T-cell (primary cell): ENCODE results near the gene RTP2. TPM values are rescaled to one million over a fixed set of nuclear protein-coding genes. Genes with fewer than 3 reads are reported as not detected.
"Not testable (repeated sequence)": the region's sequence is repeated elsewhere in the genome, so short reads cannot be mapped to it uniquely, and the experiment has no call there.

Experiments used
- ATAC-seq, 4 experiments: fragments of 200-7000 bp in 3 of 4; fragments of 150-1000 bp in 1 of 4; cut with Tn5 transposase; replicated peaks in 1 of 4; 1 replicate in 3 of 4; 2 replicates in 1 of 4; pipeline ENCODE4 v1.10.0; 2021; ENCODE audit warnings: moderate library complexity in 3 of 4, mild to moderate bottlenecking in 2 of 4, moderate number of reproducible peaks in 1 of 4
- CTCF ChIA-PET, 2 donors: fragments of 300-600 bp; sonication (Branson Sonifier 250); formaldehyde crosslinking; loops; one replicate each; lab custom pipeline; 2022; ENCODE audit warnings: antibody characterized with exemption in 2 of 2; lab: Charles Lee
- POLR2A ChIA-PET, 2 donors: fragments of 300-600 bp; sonication (Branson Sonifier 250); formaldehyde crosslinking; loops; one replicate each; lab custom pipeline; 2022; ENCODE audit warnings: antibody characterized with exemption in 2 of 2; lab: Charles Lee
- DNase-seq, 35 experiments: peaks; one replicate each; pipeline versions ENCODE4 v3.0.0 to v3.0.0-alpha.2; 2013 to 2023
- H3K27ac ChIP-seq: one replicate; pipeline ENCODE4 v1.5.1; 2013; ENCODE audit warnings: low read length
- H3K27me3 ChIP-seq, 2 experiments: replicated peaks in 1 of 2; 1 replicate in 1 of 2; 2 replicates in 1 of 2; pipeline versions ENCODE4 v1.6.1 to v1.7.0; 2013; ENCODE audit warnings: low read length in 1 of 2, mixed read lengths in 1 of 2; ENCODE audit not compliant: control insufficient read depth in 2 of 2, insufficient read depth in 2 of 2; ENCODE audit errors: extremely low read depth in 1 of 2
- H3K36me3 ChIP-seq, 2 donors: 1 replicate in 1 of 2; 2 replicates in 1 of 2; pipeline versions ENCODE4 v1.6.1 to v1.7.0; 2013; ENCODE audit warnings: low read length in 1 of 2; ENCODE audit not compliant: control insufficient read depth in 2 of 2, insufficient read depth in 1 of 2; ENCODE audit errors: extremely low read depth in 1 of 2
- H3K4me1 ChIP-seq, 2 experiments: 1 replicate in 1 of 2; 2 replicates in 1 of 2; pipeline versions ENCODE4 v1.6.1 to v1.7.0; 2013; ENCODE audit warnings: low read length in 2 of 2, mixed read lengths in 1 of 2; ENCODE audit not compliant: insufficient read depth in 2 of 2, control insufficient read depth in 1 of 2; ENCODE audit errors: extremely low read depth in 1 of 2
- H3K4me3 ChIP-seq, 2 donors: 1 replicate in 1 of 2; 2 replicates in 1 of 2; pipeline versions ENCODE4 v1.5.1 to v1.7.0; 2013; ENCODE audit warnings: mild to moderate bottlenecking in 2 of 2, low read length in 1 of 2, moderate library complexity in 1 of 2; ENCODE audit not compliant: control insufficient read depth in 1 of 2; ENCODE audit errors: extremely low read depth in 1 of 2
- H3K9me3 ChIP-seq: 2 replicates; pipeline ENCODE4 v1.7.0; 2013
- H3K27ac Mint-ChIP-seq, 2 donors: one replicate each; pipeline ENCODE4 v1.8.0; 2020 to 2021; ENCODE audit warnings: mild to moderate bottlenecking in 2 of 2, mixed read lengths in 2 of 2
- H3K27me3 Mint-ChIP-seq, 2 donors: one replicate each; pipeline ENCODE4 v1.8.0; 2021 to 2022; ENCODE audit warnings: mixed read lengths in 2 of 2
- H3K36me3 Mint-ChIP-seq: one replicate; pipeline ENCODE4 v1.8.0; 2021; ENCODE audit warnings: mixed read lengths
- H3K4me1 Mint-ChIP-seq, 3 donors: one replicate each; pipeline ENCODE4 v1.8.0; 2020 to 2022; ENCODE audit warnings: mixed read lengths in 3 of 3, mild to moderate bottlenecking in 1 of 3
- H3K4me3 Mint-ChIP-seq, 3 donors: one replicate each; pipeline ENCODE4 v1.8.0; 2020 to 2022; ENCODE audit warnings: mild to moderate bottlenecking in 3 of 3, mixed read lengths in 3 of 3, moderate library complexity in 3 of 3
- H3K9me3 Mint-ChIP-seq, 3 donors: one replicate each; pipeline ENCODE4 v1.8.0; 2020 to 2022; ENCODE audit warnings: mixed read lengths in 3 of 3
- WGBS: methylation state at CpG from one replicate; pipeline ENCODE4 v1.1.5; 2013; ENCODE audit warnings: missing lambda C conversion rate; ENCODE audit not compliant: insufficient coverage; 5-methylcytosine and 5-hydroxymethylcytosine counted together
- total RNA-seq, 35 experiments: library from RNA in 6 of 35; stranded (reverse) in 6 of 35; fragments of 120-200 nt in 1 of 35; gene quantifications; one replicate each; pipeline versions ENCODE4 v1.2.1 to v1.2.4 and lab custom pipeline; 2013 to 2026

RTP2 gene
- total RNA-seq, 5 donors from 2014 or later (not counting 1 experiment from before 2014, with no cell fraction given), result not detected

GRCh38 chr3:187689984-187690383, 12.4 kb downstream of the RTP2 start:
- no peak overlapping the region for H3K27ac ChIP-seq
- Mint-ChIP-seq H3K27me3 (peaks cover 32 to 37% of the 10 kb centered on the region in 2 donors), H3K4me1 (no peaks in the 10 kb centered on the region), H3K4me3 (no peak overlapping the region), H3K27ac (no peak overlapping the region), H3K36me3 (no peaks in the 10 kb centered on the region), H3K9me3 (peaks cover 4 to 15% (median 13%) of the 10 kb centered on the region in 3 donors)
- ChIA-PET POLR2A (no interaction called here), CTCF (no interaction called here)
- DNase-seq (no peak), ATAC-seq (no peak)
- H3K4me1 ChIP-seq, result no peaks in the 10 kb centered on the region
- H3K36me3 ChIP-seq, result no peaks in the 10 kb centered on the region
- peaks cover 0 to 7% of the 10 kb centered on the region in 2 experiments for H3K27me3 ChIP-seq
- 67% methylated on average over 4 of the region's 4 CpGs for WGBS
- no peaks in the 10 kb centered on the region for H3K9me3 ChIP-seq
- H3K4me3 ChIP-seq, result no peak overlapping the region

DNA sequence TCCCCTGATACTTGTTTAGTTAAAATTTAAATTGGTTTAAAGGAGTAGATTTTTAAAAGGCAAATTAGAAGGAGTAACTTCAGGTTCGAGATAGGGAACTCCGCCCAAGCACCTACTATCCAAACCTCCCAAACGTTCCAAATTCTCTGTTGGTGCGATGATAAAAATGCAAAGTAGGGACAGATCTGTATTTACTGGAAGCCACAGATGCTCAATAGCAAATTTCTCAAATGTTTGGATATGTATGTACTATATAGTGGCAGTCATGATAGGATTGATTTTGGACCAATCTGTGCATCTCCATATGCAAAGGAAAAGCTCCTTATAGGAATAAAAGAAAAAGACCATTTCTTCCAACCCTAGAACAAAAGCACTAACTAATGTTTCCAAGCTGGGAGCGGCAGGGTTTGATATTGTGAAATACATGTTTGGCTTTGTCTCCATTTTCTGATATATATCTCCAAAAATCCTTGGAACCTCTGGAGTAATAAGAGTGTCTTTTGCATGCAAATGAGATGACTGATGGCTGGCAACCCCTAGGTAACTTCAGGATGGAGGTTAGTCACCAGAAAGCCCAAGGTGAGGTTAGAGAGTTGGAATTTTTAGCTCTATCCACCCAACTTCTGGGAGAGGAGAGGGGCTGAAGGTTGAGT, 15.6 kb downstream of the RTP2 start:
- Histone ChIP-seq H3K4me1 (no peaks in the 10 kb centered on the region), H3K27me3 (peaks cover 0 to 9% of the 10 kb centered on the region in 2 experiments), H3K9me3 (no peaks in the 10 kb centered on the region), H3K36me3 (no peaks in the 10 kb centered on the region), H3K27ac (no peak overlapping the region), H3K4me3 (no peak overlapping the region)
- no peaks in the 10 kb centered on the region for H3K36me3 Mint-ChIP-seq
- H3K4me3 Mint-ChIP-seq, result no peak overlapping the region
- ChIA-PET CTCF (no interaction called here), POLR2A (no interaction called here)
- no CpG with 5 or more reads among the region's 5 CpGs for WGBS
- DNase-seq (no peak), ATAC-seq (no peak)
- H3K27me3 Mint-ChIP-seq, result peaks cover 27 to 29% of the 10 kb centered on the region in 2 donors
- no peaks in the 10 kb centered on the region for H3K4me1 Mint-ChIP-seq
- peaks cover 4 to 15% (median 13%) of the 10 kb centered on the region in 3 donors for H3K9me3 Mint-ChIP-seq
- no peak overlapping the region for H3K27ac Mint-ChIP-seq

- H3K27ac ChIP-seq, result no peak overlapping the region
- Mint-ChIP-seq H3K4me1 (no peaks in the 10 kb centered on the region), H3K36me3 (no peaks in the 10 kb centered on the region), H3K4me3 (no peak overlapping the region), H3K27ac (no peak overlapping the region), H3K27me3 (peaks cover 20 to 28% of the 10 kb centered on the region in 2 donors), H3K9me3 (peaks cover 4 to 15% (median 13%) of the 10 kb centered on the region in 3 donors)
- 97% methylated on average over 3 of the region's 7 CpGs for WGBS
- no peak for DNase-seq
- CTCF ChIA-PET, result no interaction called here
- H3K9me3 ChIP-seq, result no peaks in the 10 kb centered on the region
- no peak overlapping the region for H3K4me3 ChIP-seq
- H3K27me3 ChIP-seq, result peaks cover 0 to 11% of the 10 kb centered on the region in 2 experiments
- ATAC-seq, result no peak
- no peaks in the 10 kb centered on the region for H3K4me1 ChIP-seq
- H3K36me3 ChIP-seq, result no peaks in the 10 kb centered on the region
- POLR2A ChIA-PET, result no interaction called here
These were observed 16.4 kb downstream of the RTP2 start for GRCh38 chr3:187685948-187686347.

DNA sequence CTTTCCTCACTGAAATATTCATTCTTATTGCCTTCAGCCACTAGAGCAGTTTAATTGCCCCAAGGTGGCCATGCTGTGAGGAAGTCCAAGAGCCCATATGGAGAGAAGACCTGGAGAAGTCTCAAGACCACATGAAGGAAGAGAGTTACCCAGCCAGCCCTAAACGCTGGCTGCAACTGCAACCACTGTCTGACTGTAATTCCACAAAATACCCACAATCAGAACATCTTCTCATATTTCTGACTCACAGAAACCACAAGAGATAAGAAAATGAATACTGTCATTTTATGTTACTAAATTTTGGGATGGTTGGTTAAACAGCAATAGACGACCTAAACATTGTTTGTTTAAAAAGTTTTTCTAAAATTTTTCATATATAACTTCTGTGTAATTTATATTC, 17.5 kb downstream of the RTP2 start:
- DNase-seq, result no peak
- Histone ChIP-seq H3K9me3 (no peaks in the 10 kb centered on the region), H3K27me3 (peaks cover 0 to 14% of the 10 kb centered on the region in 2 experiments), H3K4me1 (no peaks in the 10 kb centered on the region), H3K36me3 (no peaks in the 10 kb centered on the region), H3K27ac (no peak overlapping the region), H3K4me3 (no peak overlapping the region)
- peaks cover 26 to 33% of the 10 kb centered on the region in 2 donors for H3K27me3 Mint-ChIP-seq
- whole genome bisulfite sequencing, result no CpG with 5 or more reads among the region's 2 CpGs
- H3K27ac Mint-ChIP-seq, result no peak overlapping the region
- H3K4me3 Mint-ChIP-seq, result no peak overlapping the region
- no peaks in the 10 kb centered on the region for H3K36me3 Mint-ChIP-seq
- ATAC-seq, result no peak
- ChIA-PET CTCF (interaction anchor here in 1 of 2 donors (0.6 to 0.7 kb wide), 2 partner anchors 1350 to 1924 kb away, joined by 3 to 4 read pairs; no protein-coding TSS in a partner anchor), POLR2A (no interaction called here)
- H3K4me1 Mint-ChIP-seq, result no peaks in the 10 kb centered on the region
- H3K9me3 Mint-ChIP-seq, result peaks cover 4 to 15% (median 13%) of the 10 kb centered on the region in 3 donors

GRCh38 chr3:187684444-187684843, 17.9 kb downstream of the RTP2 start:
- no CpG with 5 or more reads among the region's 1 CpG for WGBS
- DNase-seq, result no peak
- H3K9me3 ChIP-seq, result no peaks in the 10 kb centered on the region
- H3K4me3 Mint-ChIP-seq, result no peak overlapping the region
- H3K4me1 Mint-ChIP-seq, result peaks cover 0 to 2% (median 0%) of the 10 kb centered on the region in 3 donors
- H3K4me1 ChIP-seq, result no peaks in the 10 kb centered on the region
- H3K36me3 ChIP-seq, result no peaks in the 10 kb centered on the region
- no peak overlapping the region for H3K27ac ChIP-seq
- H3K27me3 ChIP-seq, result peaks cover 0 to 17% of the 10 kb centered on the region in 2 experiments
- ChIA-PET POLR2A (interaction anchor here in 1 of 2 donors (0.7 kb wide), 1 partner anchor 377 kb away, joined by 3 read pairs; no protein-coding TSS in a partner anchor), CTCF (interaction anchor here (0.6 to 1.5 kb wide), 4 partner anchors 346 to 1923 kb away, joined by 3 to 10 read pairs (median 4); no protein-coding TSS in a partner anchor)
- H3K27me3 Mint-ChIP-seq, result peaks cover 30 to 33% of the 10 kb centered on the region in 2 donors
- H3K9me3 Mint-ChIP-seq, result peaks cover 4 to 15% (median 13%) of the 10 kb centered on the region in 3 donors
- H3K36me3 Mint-ChIP-seq, result no peaks in the 10 kb centered on the region
- H3K4me3 ChIP-seq, result no peak overlapping the region
- ATAC-seq, result no peak
- H3K27ac Mint-ChIP-seq, result no peak overlapping the region

- H3K27me3 ChIP-seq, result peaks cover 0 to 12% of the 10 kb centered on the region in 2 experiments
- CTCF ChIA-PET, result interaction anchor here (0.6 to 7.9 kb wide), 5 partner anchors 10 to 368 kb away, joined by 3 to 198 read pairs (median 8); no protein-coding TSS in a partner anchor
- peaks cover 35 to 40% of the 10 kb centered on the region in 2 donors for H3K27me3 Mint-ChIP-seq
- H3K4me1 ChIP-seq, H3K4me3 Mint-ChIP-seq, H3K27ac ChIP-seq, POLR2A ChIA-PET, DNase-seq, H3K4me1 Mint-ChIP-seq, H3K36me3 Mint-ChIP-seq, ATAC-seq, H3K4me3 ChIP-seq, H3K27ac Mint-ChIP-seq, H3K36me3 ChIP-seq, H3K9me3 ChIP-seq: not testable (repeated sequence)
- H3K9me3 Mint-ChIP-seq, result peaks cover 4 to 14% (median 12%) of the 10 kb centered on the region in 3 donors
- 73% methylated on average over 8 of the region's 11 CpGs for whole genome bisulfite sequencing
These were observed 20.6 kb downstream of the RTP2 start for GRCh38 chr3:187681756-187682155.
